ENCODE data around the gene TMEM255A. TPM values are rescaled to one million over a fixed set of nuclear protein-coding genes. Genes with fewer than 3 reads are reported as not detected.

TMEM255A gene
- total RNA-seq, 5 donors from 2014 or later (not counting 1 experiment from before 2014, with no cell fraction given), result 0.13 to 0.14 TPM; not detected in 3

DNA sequence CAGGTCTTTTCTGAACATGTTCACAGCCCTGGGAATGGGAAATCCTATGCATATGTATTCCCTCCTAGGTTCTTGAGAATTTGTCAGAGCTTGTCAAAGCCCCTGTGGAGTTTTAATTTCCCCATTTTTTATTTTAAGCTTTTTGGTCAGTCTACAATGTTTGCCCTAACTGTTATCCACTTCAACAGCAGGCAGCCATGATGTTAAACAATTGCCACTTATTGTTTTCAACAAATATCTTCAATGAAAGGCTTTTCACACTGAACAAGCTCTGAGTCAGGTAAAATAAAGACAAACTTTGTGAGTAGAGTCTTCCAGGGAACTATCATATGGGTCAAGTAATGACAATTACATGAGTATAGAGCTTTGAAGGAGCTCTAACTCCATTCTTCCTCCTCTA is 25.6 kb upstream of the TMEM255A start:
- ATAC-seq (replicated peaks in 1 of 4) (no peak), DNase-seq (no peak)
- H3K4me3 Mint-ChIP-seq, result no peak overlapping the region
- no peak overlapping the region for H3K27ac Mint-ChIP-seq
- H3K4me1 Mint-ChIP-seq, result no peaks in the 10 kb centered on the region
- H3K27ac ChIP-seq (ENCODE audit: low read length), result no peak overlapping the region
- no peak overlapping the region for H3K4me3 ChIP-seq (ENCODE audit: control insufficient read depth in 1 of 2, extremely low read depth in 1 of 2, low read length in 1 of 2)
- H3K27me3 Mint-ChIP-seq, result peaks cover 0 to 10% of the 10 kb centered on the region in 2 donors
- POLR2A ChIA-PET, result no interaction called here
- no peaks in the 10 kb centered on the region for H3K36me3 ChIP-seq (ENCODE audit: control insufficient read depth in 2 of 2, extremely low read depth in 1 of 2, insufficient read depth in 1 of 2, low read length in 1 of 2)
- no peaks in the 10 kb centered on the region for H3K36me3 Mint-ChIP-seq
- no peaks in the 10 kb centered on the region for H3K27me3 ChIP-seq (replicated peaks in 1 of 2; ENCODE audit: control insufficient read depth in 2 of 2, extremely low read depth in 1 of 2, insufficient read depth in 2 of 2, low read length in 1 of 2)
- H3K4me1 ChIP-seq (ENCODE audit: control insufficient read depth in 1 of 2, extremely low read depth in 1 of 2, insufficient read depth in 2 of 2, low read length in 2 of 2), result no peaks in the 10 kb centered on the region
- CTCF ChIA-PET, result no interaction called here
- H3K9me3 ChIP-seq, result peaks cover 2% of the 10 kb centered on the region
- peaks cover 9 to 22% (median 22%) of the 10 kb centered on the region in 3 donors for H3K9me3 Mint-ChIP-seq

DNA sequence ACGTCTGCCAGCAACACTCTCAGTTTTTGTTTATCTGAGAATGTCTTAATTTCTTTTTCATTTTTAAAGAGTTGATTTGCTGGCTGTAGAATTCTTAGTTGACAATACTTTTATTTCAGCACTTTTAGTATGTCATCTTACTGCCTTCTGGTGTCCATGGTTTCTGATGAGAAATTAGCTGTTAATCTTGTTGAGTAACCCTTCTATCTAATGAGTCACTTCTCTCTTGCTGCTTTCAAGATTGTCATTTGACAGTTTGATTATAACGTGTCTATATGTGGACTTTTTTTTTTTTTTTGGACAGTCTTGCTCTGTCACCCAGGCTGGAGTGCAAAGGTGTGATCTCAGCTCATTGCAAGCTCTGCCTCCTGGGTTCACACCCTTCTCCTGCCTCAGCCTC is 24.0 kb upstream of the TMEM255A start:
- no peak overlapping the region for H3K27ac Mint-ChIP-seq
- Histone ChIP-seq H3K4me1 (ENCODE audit: control insufficient read depth in 1 of 2, extremely low read depth in 1 of 2, insufficient read depth in 2 of 2, low read length in 2 of 2) (no peaks in the 10 kb centered on the region), H3K27me3 (replicated peaks in 1 of 2; ENCODE audit: control insufficient read depth in 2 of 2, extremely low read depth in 1 of 2, insufficient read depth in 2 of 2, low read length in 1 of 2) (no peaks in the 10 kb centered on the region), H3K36me3 (ENCODE audit: control insufficient read depth in 2 of 2, extremely low read depth in 1 of 2, insufficient read depth in 1 of 2, low read length in 1 of 2) (no peaks in the 10 kb centered on the region), H3K27ac (ENCODE audit: low read length) (no peak overlapping the region), H3K9me3 (peaks cover 2% of the 10 kb centered on the region), H3K4me3 (ENCODE audit: control insufficient read depth in 1 of 2, extremely low read depth in 1 of 2, low read length in 1 of 2) (no peak overlapping the region)
- ChIA-PET POLR2A (no interaction called here), CTCF (interaction anchor here in 1 of 2 donors (0.7 kb wide), 1 partner anchor 66 kb away, joined by 5 read pairs; no protein-coding TSS in a partner anchor)
- peaks cover 9 to 22% (median 22%) of the 10 kb centered on the region in 3 donors for H3K9me3 Mint-ChIP-seq
- no peaks in the 10 kb centered on the region for H3K36me3 Mint-ChIP-seq
- ATAC-seq (replicated peaks in 1 of 4), result no peak
- WGBS (ENCODE audit: insufficient coverage), result no CpG with 5 or more reads among the region's 2 CpGs
- DNase-seq, result no peak
- H3K4me1 Mint-ChIP-seq, result no peaks in the 10 kb centered on the region
- H3K27me3 Mint-ChIP-seq, result peaks cover 0 to 9% of the 10 kb centered on the region in 2 donors
- no peak overlapping the region for H3K4me3 Mint-ChIP-seq

DNA sequence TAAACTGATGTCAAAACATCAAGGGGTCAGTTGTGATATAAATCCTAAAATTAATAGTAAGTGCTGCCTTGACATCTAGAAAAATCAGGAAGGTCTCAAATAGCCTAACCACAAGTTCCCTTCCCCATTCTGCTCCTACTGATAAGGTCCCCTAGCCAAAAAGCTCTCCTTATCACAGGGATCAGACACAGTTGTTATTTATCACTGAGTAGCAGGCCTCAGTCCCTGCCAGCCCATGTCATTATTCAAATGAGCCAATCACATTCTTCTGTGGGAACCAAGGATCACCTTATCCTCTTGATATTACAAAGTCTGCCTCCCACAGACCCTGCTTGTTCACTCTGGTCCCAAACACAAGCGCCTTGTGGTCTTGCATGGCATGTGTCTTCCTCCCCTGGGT is 23.3 kb upstream of the TMEM255A start:
- H3K36me3 ChIP-seq (ENCODE audit: control insufficient read depth in 2 of 2, extremely low read depth in 1 of 2, insufficient read depth in 1 of 2, low read length in 1 of 2), result no peaks in the 10 kb centered on the region
- no peaks in the 10 kb centered on the region for H3K27me3 ChIP-seq (replicated peaks in 1 of 2; ENCODE audit: control insufficient read depth in 2 of 2, extremely low read depth in 1 of 2, insufficient read depth in 2 of 2, low read length in 1 of 2)
- no peak overlapping the region for H3K27ac ChIP-seq (ENCODE audit: low read length)
- no peak for DNase-seq
- WGBS (ENCODE audit: insufficient coverage), result no CpG with 5 or more reads among the region's 1 CpG
- Mint-ChIP-seq H3K4me1 (no peaks in the 10 kb centered on the region), H3K9me3 (peaks cover 9 to 22% (median 22%) of the 10 kb centered on the region in 3 donors), H3K36me3 (no peaks in the 10 kb centered on the region), H3K27me3 (peaks cover 0 to 15% of the 10 kb centered on the region in 2 donors), H3K4me3 (no peak overlapping the region), H3K27ac (no peak overlapping the region)
- no peak overlapping the region for H3K4me3 ChIP-seq (ENCODE audit: control insufficient read depth in 1 of 2, extremely low read depth in 1 of 2, low read length in 1 of 2)
- H3K4me1 ChIP-seq (ENCODE audit: control insufficient read depth in 1 of 2, extremely low read depth in 1 of 2, insufficient read depth in 2 of 2, low read length in 2 of 2), result no peaks in the 10 kb centered on the region
- ATAC-seq (replicated peaks in 1 of 4), result no peak
- POLR2A ChIA-PET, result no interaction called here
- peaks cover 2% of the 10 kb centered on the region for H3K9me3 ChIP-seq
- CTCF ChIA-PET, result interaction anchor here in 1 of 2 donors (0.5 kb wide), 1 partner anchor 456 kb away, joined by 4 read pairs; no protein-coding TSS in a partner anchor

DNA sequence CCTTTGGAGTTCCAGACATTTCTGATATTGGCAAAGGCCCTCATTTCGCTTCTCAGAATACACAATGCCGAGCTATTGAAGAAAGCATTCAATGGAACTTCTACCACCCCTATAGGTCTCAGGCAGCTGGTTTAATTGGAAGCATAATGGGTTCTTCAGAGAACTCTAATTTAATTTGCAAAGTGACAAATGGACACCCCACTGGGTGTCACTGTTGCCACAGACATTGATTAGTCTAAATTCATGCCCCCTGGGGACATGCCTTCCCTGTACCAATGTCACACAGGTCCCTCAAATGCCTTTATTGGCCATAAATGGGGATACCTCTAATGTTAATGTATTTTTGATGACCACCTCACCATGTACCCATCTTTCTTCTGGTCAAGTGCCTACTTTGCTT is 22.9 kb upstream of the TMEM255A start:
- Histone ChIP-seq H3K9me3 (peaks cover 2% of the 10 kb centered on the region), H3K36me3 (ENCODE audit: control insufficient read depth in 2 of 2, extremely low read depth in 1 of 2, insufficient read depth in 1 of 2, low read length in 1 of 2) (no peaks in the 10 kb centered on the region), H3K4me1 (ENCODE audit: control insufficient read depth in 1 of 2, extremely low read depth in 1 of 2, insufficient read depth in 2 of 2, low read length in 2 of 2) (no peaks in the 10 kb centered on the region), H3K27ac (ENCODE audit: low read length) (no peak overlapping the region), H3K4me3 (ENCODE audit: control insufficient read depth in 1 of 2, extremely low read depth in 1 of 2, low read length in 1 of 2) (no peak overlapping the region), H3K27me3 (replicated peaks in 1 of 2; ENCODE audit: control insufficient read depth in 2 of 2, extremely low read depth in 1 of 2, insufficient read depth in 2 of 2, low read length in 1 of 2) (no peaks in the 10 kb centered on the region)
- H3K36me3 Mint-ChIP-seq, result no peaks in the 10 kb centered on the region
- H3K27ac Mint-ChIP-seq, result no peak overlapping the region
- peaks cover 8 to 20% (median 17%) of the 10 kb centered on the region in 3 donors for H3K9me3 Mint-ChIP-seq
- ChIA-PET CTCF (interaction anchor here in 1 of 2 donors (0.5 kb wide), 1 partner anchor 457 kb away, joined by 4 read pairs; no protein-coding TSS in a partner anchor), POLR2A (no interaction called here)
- ATAC-seq (replicated peaks in 1 of 4) (no peak), DNase-seq (peak in 2 of 35 experiments; percentile 0 to 9)
- H3K4me1 Mint-ChIP-seq, result no peaks in the 10 kb centered on the region
- peaks cover 0 to 20% of the 10 kb centered on the region in 2 donors for H3K27me3 Mint-ChIP-seq
- no peak overlapping the region for H3K4me3 Mint-ChIP-seq
- WGBS (ENCODE audit: insufficient coverage), result no CpG with 5 or more reads among the region's 2 CpGs

DNA sequence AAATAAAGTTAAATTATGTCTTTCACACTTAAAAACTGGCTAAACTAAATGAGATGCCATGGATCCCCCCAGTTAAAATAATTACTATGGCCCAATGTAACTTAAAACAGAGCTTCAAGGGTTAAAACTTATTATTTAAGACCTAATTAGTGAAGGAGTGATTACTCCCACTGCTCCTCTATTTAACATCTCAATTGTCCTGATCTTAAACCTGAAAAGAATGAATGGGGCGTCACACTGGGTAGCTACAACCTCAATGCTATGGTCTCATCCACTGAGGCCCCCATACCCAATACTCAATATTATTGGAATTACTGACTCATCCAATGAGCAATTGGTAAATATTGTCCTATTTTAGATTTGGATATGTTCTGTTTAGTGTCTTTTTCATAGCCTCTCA is 21.1 kb upstream of the TMEM255A start:
- Histone ChIP-seq H3K4me1 (ENCODE audit: control insufficient read depth in 1 of 2, extremely low read depth in 1 of 2, insufficient read depth in 2 of 2, low read length in 2 of 2) (no peaks in the 10 kb centered on the region), H3K9me3 (no peaks in the 10 kb centered on the region), H3K36me3 (ENCODE audit: control insufficient read depth in 2 of 2, extremely low read depth in 1 of 2, insufficient read depth in 1 of 2, low read length in 1 of 2) (no peaks in the 10 kb centered on the region), H3K27me3 (replicated peaks in 1 of 2; ENCODE audit: control insufficient read depth in 2 of 2, extremely low read depth in 1 of 2, insufficient read depth in 2 of 2, low read length in 1 of 2) (no peaks in the 10 kb centered on the region), H3K4me3 (ENCODE audit: control insufficient read depth in 1 of 2, extremely low read depth in 1 of 2, low read length in 1 of 2) (no peak overlapping the region), H3K27ac (ENCODE audit: low read length) (no peak overlapping the region)
- POLR2A ChIA-PET, result no interaction called here
- no peaks in the 10 kb centered on the region for H3K36me3 Mint-ChIP-seq
- peaks cover 5 to 9% (median 7%) of the 10 kb centered on the region in 3 donors for H3K9me3 Mint-ChIP-seq
- no peaks in the 10 kb centered on the region for H3K4me1 Mint-ChIP-seq
- H3K4me3 Mint-ChIP-seq, result no peak overlapping the region
- ATAC-seq (replicated peaks in 1 of 4) (no peak), DNase-seq (no peak)
- CTCF ChIA-PET, result no interaction called here
- WGBS (ENCODE audit: insufficient coverage), result no CpG with 5 or more reads among the region's 1 CpG
- peaks cover 2 to 22% of the 10 kb centered on the region in 2 donors for H3K27me3 Mint-ChIP-seq
- H3K27ac Mint-ChIP-seq, result no peak overlapping the region

DNA sequence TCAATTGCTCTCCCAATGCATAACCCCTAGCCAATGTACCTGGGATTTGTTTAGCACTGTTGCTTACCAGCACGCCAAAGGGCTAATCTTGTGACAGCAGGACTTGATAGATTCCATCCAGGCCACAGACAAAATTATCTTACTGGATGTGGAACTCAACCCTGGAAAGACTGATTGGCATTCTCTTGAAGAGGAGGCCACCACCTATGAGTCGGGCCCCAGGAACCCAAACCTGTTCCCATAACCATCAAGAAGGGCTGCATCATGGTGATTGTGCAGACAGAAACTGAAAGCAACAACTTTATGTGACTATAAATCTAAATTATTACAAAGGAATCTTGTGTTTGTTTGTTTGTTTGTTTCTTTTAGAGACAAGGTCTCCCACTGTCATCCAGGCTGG is 19.9 kb upstream of the TMEM255A start:
- Histone ChIP-seq H3K4me3 (ENCODE audit: control insufficient read depth in 1 of 2, extremely low read depth in 1 of 2, low read length in 1 of 2) (no peak overlapping the region), H3K27ac (ENCODE audit: low read length) (no peak overlapping the region), H3K4me1 (ENCODE audit: control insufficient read depth in 1 of 2, extremely low read depth in 1 of 2, insufficient read depth in 2 of 2, low read length in 2 of 2) (no peaks in the 10 kb centered on the region), H3K9me3 (no peaks in the 10 kb centered on the region), H3K36me3 (ENCODE audit: control insufficient read depth in 2 of 2, extremely low read depth in 1 of 2, insufficient read depth in 1 of 2, low read length in 1 of 2) (no peaks in the 10 kb centered on the region), H3K27me3 (replicated peaks in 1 of 2; ENCODE audit: control insufficient read depth in 2 of 2, extremely low read depth in 1 of 2, insufficient read depth in 2 of 2, low read length in 1 of 2) (no peaks in the 10 kb centered on the region)
- Mint-ChIP-seq H3K27ac (no peak overlapping the region), H3K9me3 (peaks cover 0 to 4% (median 3%) of the 10 kb centered on the region in 3 donors), H3K4me1 (no peaks in the 10 kb centered on the region), H3K36me3 (no peaks in the 10 kb centered on the region), H3K27me3 (peaks cover 4 to 28% of the 10 kb centered on the region in 2 donors), H3K4me3 (no peak overlapping the region)
- DNase-seq (no peak), ATAC-seq (replicated peaks in 1 of 4) (no peak)
- CTCF ChIA-PET, result no interaction called here
- WGBS (ENCODE audit: insufficient coverage), result 100% methylated on average over 1 of the region's 2 CpGs
- POLR2A ChIA-PET, result no interaction called here
